GM18861 (cell line): ENCODE data around the gene RALB.
"Not testable (repeated sequence)": the region's sequence is repeated elsewhere in the genome, so short reads cannot be mapped to it uniquely, and the experiment has no call there.

Experiments used
- ATAC-seq: cut with Tn5 transposase; IDR thresholded peaks from one replicate; pipeline ENCODE4 v1.9.1; 2021; ENCODE audit not compliant: unreplicated experiment

RALB gene

DNA sequence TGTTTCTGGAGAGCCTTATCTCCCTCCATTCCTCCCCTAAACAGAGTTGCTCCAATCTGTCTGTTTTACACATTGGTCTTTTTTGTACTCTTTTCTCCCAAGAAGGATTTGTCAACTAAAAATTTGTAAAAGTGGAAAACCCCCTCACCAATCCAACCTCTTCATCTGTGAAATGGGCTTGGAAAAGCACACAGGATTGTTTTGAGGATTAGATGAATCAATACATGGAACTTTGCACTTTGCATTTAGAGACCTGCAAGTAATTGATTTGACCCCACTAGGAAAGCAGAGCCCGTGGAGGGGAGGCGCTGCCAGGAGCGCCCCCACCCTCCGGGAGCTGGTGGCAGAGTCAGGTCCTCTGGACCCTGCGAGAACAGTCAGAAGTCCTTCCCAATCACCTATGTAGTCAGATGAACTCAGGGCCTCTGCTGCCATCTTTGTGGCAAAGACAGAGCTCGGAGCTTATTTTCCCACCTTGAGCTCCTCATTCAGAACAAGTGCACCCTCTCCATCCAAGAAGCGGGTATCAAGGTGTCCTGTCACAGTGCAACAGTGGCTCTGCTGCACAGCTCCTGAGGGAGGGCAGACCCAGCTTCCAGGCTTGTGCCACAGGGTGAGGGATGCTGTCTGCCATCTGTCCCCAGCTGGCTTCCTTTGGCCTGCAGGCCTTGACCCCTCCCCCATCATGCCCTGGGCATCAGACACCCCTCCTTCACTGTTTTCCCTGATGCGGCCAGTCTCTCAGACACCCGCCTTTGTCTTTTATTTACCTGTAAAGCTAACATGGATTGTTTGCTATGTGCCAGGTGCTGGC lies 27.7 kb upstream of the RALB start:
- no peak for ATAC-seq

DNA sequence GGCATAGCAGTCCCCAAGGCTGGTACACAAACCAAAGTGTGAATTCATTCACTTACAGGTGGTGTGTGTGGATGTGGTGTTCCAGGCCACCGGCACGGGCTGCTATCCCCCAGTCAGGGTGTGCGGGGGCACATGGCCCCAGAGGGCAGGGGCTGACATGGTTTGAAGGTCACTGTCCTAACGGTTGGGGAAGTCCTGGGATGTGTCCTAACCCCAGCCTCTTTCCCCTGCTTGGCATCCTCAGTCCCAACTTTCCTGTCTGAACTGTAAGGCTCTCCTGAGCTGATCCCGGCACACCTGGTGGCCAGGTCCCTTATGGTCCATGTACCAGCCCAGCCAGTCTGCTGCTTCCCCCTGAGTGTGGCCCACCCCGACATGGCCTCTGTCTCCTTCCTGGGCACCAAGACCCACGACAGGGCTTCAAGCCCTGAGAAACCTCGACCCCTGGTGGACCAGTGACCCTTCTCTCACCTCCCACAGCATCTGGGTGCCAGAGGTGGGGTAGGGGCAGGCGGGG lies 27.0 kb upstream of the RALB start:
- ATAC-seq = no peak

- ATAC-seq = no peak
These were observed 26.3 kb upstream of the RALB start for GRCh38 chr2:120226316-120226715.

DNA sequence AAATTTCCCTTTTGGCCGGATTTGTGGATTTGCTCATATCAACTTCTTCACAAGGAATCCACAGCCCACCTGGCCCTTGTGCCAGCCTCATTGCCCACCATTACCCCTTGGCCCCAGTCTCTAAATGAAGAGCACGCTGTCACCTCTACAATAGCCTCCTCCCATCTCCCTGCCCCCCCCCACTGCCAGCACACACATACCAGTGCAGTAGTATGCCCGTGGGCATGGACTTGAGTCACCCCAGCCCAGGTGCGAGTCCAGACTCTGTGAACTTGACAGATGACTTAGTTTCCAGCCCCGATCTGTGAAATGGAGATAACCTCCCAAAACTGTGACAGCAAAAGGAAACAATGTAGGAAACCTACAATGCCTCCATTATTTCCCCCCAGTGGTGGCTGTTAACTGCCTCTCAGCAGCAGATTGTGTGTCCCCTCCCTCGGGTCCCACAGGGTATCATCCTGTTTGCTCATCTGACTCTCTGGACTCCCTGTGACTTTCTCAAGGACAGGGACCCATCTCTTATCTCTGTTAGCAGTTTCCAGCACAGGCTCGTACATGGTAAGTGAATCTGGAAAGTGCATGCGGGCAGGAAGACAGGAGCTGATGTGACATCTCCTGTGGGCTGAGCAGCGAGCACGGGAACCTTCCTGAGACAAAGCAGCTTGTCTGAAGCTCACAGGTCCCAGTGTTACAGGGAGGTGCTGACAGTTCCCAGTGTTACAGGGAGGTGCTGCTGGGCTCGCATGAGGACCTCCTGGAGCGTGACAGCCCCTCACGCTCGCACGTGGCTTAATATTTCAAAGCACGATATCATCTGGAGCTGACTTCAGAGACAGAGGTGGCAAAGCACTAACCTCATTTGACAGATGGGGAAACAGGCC lies 25.3 kb upstream of the RALB start:
- ATAC-seq = no peak

DNA sequence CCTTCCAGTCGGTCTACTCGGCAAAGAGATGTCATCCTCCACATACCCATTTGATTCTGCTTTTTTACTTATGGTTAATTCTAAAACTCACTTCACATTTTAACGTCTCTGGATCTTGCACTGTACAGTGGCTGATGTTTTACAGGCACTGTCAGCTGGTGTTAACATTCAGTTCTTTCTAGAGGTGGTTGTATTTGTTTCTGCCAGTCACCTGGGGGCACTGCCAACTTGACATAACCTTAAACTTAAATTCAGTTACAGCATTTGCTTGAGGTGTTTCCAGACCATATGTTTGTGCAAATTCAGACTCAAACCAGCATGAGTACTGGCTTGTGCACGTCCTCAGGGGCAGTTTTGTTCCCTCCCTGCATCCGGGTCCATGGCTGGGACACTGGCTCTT lies 24.1 kb upstream of the RALB start:
- ATAC-seq = no peak

GRCh38 chr2:120229341-120229740 lies 23.3 kb upstream of the RALB start:
- ATAC-seq = no peak

DNA sequence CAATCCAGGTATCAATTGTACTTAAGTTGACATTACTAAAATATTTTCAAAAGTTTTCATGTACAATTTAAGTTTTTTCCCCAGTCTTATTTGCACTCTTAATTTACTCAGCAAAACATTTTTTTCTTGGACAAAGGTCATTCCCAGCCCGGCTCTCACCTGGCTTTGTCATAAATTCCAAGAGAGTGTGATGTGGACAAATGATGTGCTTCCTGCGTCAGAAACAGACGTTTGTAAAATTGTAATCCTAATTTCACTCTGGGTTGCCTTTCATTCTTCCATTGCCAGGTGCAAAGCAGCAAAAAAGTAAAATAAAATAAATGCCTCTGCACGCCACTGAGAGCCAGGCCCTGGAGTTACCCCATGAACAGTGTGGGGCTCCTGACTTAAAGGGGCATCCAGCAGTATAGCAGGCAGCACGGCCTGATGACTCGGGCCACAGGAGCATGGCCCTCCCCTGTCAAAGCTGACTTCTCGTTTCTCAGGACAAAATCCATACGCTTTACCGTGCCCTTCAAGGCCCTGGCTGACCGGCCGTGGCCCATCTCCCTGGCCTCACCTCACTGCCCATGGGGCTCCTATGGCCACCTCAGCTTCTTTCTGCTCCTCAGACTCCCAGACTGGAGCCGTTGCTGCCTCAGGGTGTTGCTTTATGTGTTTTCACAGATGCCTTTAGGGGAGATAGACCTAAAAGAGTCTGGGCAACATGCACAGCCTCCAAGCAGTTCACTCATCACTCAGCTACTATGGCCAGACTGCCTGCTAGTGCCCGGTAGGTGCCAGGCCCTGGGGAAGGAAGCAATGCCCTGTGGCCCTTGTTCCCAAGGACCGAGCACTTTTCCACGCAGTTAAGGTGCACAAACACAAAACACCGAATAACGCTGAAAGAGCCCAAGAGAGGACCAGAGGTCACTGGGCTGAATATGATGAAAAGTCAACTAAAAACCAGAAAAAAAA lies 21.9 kb upstream of the RALB start:
- no peak for ATAC-seq

DNA sequence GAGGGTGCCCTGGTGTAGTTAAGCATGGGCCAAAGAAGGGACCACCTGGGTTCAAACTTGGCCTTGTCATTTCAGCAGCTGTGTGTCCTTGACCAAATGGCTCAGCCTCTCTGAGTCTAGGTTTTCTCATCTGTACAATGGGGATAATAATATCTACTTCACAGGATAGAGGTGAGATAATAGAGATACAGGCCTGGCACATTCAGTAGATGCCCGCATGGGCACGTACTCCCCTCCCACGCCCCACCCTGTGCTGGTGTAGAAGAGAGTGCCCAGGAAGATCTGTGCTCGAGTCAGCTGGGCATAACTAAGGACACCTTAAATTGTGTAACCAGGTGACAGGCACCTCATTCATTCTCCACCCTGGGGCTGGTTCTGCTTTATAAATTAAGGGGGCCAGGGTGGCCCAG lies 21.1 kb upstream of the RALB start:
- ATAC-seq = peak; percentile 11

DNA sequence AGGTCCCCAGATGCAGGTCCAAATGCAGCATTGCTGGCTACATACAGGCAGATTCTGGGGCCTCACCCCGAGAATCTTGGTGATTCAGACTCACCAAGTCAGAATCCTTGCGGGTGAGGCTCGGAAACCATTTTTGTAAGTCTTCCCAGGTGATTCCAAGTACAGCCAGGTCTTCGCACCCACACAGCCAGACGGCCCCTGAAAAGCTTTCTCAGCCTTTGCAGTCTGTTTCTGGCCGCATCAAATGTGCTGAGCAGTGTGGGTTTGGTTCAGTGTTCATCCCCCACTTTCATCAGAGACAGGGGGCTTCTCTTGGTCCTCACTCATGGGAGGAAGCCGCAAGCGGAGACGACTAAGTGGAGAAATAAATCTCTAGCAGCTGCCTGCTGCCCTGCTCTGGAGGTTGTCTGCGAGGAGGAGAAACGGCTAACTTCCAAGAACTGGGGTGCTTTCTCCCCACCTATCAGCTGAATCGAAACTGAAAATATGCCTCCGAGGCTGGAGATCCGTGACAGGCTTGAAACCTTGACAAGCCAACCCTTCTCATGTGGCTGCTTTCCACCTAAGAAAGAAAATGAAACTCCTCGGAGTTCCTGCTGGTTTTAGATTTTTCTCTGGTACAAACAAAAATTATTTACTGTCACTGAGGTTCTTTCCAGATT lies 20.5 kb upstream of the RALB start:
- peak; percentile 81 for ATAC-seq

DNA sequence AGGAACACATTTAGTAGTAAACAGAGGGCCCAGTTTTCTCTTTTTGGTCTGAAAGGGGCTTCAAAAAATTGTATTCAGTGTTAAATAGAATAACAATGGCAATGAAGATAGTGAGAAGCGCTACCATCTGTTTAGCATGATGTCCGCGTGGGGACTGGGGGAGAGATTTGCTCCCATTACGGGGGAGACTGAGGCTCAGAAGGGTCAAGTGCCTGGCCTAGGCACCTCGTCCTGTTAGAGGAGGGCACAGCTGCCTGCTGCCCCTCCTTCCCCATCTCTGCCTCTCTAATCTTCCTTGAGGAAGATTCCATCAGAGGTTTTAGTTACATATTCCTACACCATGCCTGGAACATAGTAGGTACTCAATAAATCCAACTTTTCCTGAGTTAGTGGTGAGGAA lies 19.4 kb upstream of the RALB start:
- ATAC-seq = no peak

DNA sequence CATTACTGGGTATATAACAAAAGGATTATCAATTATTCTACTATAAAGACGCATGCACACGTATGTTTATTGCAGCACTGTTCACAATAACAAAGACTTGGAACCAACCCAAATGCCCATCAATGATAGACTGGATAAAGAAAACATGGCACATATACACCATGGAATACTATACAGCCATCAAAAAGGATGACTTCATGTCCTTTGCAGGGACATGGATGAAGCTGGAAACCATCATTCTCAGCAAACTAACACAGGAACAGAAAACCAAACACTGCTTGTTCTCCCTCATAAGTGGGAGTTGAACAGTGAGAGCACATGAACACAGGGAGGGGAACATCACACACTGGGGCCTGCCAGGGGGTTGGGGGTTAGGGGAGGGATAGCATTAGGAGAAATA lies 17.5 kb upstream of the RALB start:
- ATAC-seq = not testable (repeated sequence)

GRCh38 chr2:120235681-120236080 lies 17.0 kb upstream of the RALB start:
- no peak for ATAC-seq

- no peak for ATAC-seq
These were observed 16.3 kb upstream of the RALB start for GRCh38 chr2:120236316-120236715.

- ATAC-seq = no peak
These were observed 15.9 kb upstream of the RALB start for GRCh38 chr2:120236791-120237190.

DNA sequence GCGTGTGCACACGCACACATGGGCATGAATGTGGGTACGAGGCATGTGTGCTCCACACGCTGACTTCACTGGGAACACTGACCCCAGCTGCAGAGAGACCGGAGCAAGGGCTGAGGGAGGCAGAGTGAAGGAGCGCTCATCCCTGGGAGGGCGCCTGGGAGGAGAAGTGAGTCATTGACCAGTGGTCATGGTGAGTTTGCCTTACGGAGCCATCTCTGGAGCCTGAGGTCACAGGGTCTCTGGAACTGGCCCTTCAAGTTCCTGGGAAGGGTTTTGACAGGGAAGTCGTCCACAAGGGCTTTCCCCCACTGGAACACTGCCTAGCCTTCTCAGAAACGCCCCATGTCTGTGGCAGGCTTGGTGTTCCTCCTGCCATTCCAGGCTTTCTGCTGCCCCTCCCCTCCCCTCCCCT lies 15.2 kb upstream of the RALB start:
- no peak for ATAC-seq

- ATAC-seq = no peak
These were observed 13.7 kb upstream of the RALB start for GRCh38 chr2:120238728-120239487.

- no peak for ATAC-seq
These were observed 13.0 kb upstream of the RALB start for GRCh38 chr2:120239488-120240287.

GRCh38 chr2:120240901-120241429 lies 11.7 kb upstream of the RALB start:
- ATAC-seq = no peak
